GM04504 (cell line): ENCODE results near the gene FBXW5.

Experiments
- DNase-seq: peaks from one replicate; pipeline ENCODE4 v3.0.0-alpha.2; 2012; ENCODE audit warnings: low read depth

FBXW5 gene

DNA sequence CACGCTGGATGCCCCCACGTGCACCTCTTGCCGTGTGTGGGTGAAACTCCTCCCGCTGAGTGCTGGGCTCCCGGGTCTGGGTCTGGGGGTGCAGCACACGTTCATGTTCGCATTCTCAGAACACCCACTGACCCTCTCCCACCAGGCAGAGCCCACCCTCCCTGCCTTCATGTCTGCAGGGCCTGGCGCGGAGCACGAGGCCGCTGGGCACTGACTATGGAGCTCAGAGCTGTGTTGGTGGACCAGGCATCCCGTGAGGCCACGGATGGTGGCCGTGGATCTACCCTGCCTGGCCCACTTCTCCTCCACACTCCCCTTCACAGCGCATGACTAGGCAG, 16.4 kb upstream of the FBXW5 start:
- no peak for DNase-seq

DNA sequence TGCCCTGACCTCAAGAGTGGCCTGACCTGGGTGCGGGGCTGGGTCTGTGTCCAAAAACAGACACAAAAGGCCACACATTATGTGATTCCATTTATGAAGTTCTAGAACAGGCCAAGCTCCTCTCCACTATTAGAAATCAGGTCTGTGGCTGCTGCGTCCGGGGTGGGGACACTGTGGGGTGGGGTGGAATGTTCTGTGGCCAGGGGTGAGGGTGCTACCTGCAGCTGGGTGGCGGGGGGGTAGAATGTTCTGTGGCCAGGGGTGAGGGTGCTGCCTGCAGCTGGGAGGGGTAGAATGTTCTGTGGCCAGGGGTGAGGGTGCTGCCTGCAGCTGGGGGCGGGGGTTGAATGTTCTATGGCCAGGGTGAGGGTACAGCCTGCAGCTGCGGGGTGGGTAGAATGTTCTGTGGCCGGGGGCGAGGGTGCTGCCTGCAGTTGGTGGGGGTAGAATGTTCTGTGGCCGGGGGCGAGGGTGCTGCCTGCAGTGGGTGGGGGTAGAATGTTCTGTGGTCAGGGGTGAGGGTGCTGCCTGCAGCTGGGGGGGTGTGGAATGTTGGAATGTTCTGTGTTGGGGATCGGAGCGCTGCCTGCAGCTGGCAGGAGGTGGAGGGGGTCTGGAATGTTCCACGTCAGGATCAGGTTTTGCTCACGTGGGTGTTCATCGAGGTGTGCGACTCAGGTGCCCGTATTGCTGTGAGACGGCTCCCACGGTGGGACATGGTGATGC, 15.8 kb upstream of the FBXW5 start:
- no peak for DNase-seq

DNA sequence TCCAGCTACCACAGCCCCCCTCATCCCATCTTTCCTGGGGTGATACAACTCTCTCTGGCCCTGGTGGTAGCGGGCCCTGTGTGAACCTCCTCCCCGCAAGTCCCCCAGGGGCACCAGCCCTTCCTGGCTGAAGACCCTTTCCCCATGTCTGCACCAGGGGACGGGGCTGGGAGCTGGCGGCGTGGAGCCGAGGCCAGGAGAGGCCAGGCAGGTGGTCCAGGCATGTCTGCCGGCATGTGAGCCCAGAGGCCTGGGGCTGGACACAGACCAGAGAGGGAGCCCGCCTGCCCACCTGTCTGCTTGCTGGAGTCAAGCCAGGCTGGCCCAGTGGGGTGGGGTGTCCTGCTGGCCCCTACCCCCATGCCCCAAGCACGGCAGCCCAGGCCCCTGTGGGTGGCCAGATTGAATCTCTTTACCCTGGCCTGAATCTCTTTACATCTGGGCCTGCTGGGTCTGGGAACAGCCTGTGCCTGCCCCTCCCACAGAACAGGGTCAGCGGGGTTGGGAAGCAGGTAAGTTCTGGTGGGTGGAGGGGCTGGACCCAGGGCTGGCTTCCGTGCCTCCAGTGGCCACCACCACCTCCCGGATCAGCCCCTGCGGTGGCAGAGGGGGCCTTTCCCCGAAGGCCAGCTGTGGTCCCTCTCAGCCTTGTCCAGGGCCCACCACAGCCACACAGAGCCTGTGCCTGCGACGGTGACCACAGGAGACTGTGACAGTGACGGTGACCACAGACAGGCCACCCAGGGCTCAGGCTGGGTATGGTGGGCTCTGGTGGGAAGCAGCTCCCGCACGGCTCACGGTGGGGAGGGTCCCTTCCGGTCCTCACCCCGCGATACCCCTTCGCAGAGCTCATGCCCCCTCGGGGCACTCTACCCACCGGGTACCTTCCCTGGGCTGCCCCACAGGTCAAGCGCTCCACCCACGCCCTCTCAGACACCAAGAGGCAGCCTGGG, 14.6 kb upstream of the FBXW5 start:
- no peak for DNase-seq

DNA sequence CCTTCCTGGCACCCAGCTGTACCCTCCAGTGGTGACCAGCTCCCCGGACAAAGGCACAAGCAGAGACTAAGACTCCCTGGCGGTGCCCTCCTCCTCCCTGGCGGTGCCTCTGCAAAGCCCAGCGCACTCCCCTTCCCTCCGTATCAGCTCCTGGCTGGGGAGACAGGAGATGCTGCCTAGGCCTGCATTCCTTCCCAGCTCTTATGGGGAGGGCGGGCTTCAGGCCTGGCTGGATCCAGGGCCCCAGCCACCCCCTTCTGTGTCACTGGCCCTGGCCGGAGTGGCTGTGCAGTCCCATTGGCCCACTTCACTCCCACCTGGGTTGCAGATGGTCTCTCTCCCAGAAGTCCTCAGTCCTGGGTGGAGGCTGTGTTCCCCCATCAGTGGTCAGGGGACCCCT, 13.9 kb upstream of the FBXW5 start:
- no peak for DNase-seq

DNA sequence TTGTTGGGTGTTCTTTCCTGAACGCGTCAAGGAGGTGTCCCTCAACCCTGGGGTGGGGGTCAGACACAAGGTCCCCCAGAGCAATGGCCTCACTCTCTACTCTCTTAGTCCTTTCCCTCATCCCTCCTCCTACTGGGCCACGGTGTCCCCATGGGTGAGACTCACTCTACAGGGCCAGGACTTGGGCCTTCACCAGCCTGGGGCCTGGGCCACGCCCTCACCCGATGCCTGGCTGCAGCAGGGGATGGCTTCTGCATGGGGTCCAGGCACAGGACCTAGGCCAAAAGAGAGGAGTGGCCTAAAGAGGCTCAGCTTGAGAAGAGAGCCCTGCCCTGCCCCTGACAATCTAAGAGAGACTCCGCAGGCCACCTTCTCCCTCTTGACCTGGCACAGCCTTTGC, 13.4 kb upstream of the FBXW5 start:
- DNase-seq: no peak

DNA sequence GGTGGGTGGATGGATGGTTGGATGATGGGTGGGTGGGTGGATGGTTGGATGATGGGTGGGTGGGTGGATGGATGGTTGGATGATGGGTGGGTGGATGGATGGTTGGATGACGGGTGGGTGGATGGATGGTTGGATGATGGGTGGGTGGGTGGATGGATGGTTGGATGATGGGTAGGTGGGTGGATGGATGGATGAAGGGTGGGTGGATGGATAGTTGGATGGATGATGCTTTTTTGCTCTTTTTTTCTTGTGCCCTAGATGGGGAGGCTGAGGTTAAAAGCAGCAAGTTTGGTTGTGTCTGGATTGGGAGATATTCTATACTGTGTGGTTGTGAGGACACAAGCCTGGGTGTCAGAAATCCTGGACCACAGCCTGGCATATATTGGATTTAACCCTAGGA, 12.9 kb upstream of the FBXW5 start:
- DNase-seq: no peak

DNA sequence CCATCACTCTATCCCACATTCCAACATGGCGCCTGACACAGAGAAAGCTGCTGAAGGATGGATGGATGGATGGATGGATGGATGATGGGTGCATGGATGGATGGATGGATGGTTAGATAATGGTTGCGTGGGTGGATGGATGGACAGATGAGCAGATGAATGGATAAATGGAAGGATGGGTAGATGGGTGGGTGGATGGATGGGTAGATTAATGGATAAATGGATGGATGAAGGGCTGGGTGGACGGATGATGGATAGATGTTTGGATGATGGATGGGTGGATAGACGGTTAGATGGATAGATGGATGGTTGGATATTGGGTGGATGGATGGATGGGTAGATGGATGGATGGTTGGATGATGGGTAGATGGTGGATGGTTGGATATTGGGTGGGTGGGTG, 12.1 kb upstream of the FBXW5 start:
- no peak for DNase-seq

DNA sequence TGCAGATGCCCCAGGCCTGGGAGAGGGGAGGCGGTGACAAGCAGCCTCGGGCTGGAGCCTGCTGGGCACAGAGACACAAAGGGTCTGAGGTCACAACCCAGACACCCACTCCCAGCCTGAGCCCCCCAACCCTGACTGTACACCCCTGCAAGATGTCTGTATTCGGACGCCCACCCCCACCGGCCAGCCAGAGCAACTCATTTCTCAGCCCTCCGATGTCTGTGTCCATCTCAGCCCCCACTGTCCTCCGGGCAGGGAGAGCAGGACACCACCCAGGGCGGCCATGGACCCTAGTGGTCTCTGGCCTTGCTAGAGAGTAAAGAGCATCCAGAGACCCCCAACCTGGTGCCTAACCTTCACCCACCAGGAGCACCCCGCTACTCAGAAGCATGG, 11.4 kb upstream of the FBXW5 start:
- no peak for DNase-seq

DNA sequence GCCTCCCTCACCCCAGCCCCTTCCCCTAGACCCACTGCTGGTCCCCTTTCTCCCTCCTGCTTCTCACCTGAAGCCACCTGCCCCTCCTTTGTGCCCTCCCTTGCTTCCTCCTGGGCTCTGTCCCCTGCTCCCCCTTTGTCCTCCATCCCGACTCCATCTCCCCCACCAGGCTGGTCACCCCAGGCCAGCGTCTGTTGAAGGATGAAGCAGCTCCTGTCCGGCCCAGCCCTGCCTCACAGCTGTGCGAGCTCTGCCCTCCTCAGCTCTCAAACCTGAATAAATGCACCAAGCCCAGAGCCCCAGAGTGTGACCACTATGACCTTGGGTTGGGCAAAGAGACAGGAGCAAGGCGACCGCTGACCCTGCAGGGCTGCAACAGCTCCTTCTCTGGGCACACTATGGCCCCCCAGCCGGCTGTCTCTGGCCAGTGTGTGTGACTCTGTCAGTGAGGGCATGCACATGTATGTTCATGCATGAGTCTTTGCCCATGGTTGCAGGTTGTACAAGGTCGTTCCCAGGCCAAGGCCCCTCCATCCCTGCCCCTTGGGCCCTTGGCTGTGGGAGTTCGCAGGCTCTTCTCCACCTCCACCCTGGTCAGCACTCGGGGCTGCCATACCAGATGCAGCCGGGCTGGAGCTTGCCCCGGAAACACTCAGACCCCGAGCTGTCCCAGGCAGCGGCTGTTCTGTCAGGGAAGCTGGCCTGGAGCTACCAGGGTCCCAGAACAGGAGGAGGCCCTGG, 10.8 kb upstream of the FBXW5 start:
- DNase-seq: no peak

DNA sequence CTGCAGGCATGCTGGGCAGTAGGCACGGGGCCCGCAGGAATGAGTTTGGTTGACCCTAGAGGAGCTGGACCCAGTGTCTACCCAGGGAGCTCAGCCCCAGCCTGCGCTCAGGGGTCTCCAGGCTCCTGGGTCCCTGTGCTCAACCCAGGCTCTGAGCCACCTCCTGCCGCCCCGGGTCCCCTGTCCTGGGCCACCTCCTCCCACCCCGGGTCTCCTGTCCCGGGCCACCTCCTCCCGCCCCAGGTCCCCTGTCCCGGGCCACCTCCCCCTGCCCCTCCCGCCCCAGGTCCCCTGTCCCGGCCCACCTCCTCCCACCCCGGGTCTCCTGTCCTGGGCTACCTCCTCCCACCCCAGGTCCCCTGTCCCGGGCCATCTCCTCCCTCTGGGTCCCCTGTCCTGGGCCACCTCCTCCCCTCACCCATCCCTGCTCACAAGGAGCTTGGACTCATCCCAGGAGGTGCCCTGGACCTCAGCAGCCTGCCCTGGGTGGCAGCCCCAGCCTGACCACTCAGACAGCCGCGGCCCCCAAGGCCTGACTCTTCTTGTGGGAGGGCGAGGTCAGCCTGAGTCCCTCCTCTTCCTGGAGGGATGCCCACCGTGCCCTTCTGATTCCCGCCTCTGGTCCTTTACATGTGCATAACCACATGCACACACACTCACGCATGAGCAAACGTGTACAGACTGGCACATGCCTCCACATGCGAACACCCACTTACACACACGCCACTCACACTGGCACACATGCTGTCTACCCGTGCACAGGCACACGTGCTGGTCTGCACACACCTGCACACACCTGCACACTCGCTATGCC, 9.9 kb upstream of the FBXW5 start:
- DNase-seq: no peak

DNA sequence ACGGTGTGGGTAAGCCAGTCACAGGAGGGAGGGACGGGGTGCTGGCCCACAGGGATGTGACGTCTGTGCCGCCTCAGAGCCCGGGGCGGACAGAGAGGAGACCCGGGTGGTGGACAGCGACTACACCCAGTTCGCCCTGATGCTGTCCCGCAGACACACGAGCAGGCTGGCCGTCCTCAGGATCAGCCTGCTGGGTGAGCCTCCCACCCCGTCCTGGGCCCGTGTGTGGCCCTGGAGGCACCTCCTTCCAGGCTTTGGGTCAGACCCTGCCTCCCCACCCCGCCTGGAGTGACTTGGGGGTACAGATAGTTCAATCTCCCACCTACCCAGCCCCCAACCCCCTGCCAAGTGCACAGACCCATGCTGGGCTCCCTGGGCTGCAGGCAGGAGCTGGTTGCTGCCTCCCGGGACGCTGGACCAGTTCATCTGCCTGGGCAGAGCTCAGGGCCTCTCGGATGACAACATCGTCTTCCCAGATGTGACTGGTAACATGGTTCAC, 9.3 kb upstream of the FBXW5 start:
- no peak for DNase-seq

DNA sequence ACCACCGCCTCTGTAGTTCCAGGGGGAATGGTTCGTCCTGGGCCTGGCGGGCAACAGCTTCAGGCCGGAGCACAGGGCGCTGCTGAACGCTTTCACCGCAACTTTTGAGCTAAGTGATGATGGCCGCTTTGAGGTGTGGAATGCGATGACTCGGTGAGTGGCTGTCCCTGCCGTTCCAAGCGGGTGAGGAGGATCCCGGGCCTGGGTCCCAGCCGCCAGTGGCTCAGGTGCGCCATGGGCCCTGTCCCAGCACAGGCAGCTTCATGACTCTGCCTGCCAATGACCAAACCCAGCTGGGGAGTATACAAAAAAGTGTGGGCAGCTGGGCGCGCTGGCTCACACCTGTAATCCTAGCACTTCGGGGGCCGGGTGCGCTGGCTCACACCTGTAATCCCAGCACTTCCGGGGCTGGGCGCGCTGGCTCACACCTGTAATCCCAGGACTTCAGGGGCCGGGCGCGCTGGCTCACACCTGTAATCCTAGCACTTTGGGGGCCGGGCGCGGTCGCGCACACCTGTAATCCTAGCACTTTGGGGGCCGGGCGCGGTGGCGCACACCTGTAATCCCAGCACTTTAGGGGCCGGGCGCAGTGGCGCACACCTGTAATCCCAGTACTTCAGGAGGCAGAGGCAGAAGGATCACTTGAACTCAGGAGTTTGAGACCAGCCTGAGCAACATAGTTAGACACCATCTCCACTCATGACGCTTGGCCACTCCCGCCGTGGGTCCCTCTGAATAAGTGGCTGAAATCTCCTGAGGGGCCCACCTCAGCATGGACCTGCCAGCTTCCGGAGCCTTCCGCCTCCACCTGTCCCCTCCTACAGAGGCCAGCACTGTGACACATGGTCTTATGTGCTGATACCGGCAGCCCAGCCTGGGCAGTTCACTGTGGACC, 8.6 kb upstream of the FBXW5 start:
- DNase-seq: no peak

DNA sequence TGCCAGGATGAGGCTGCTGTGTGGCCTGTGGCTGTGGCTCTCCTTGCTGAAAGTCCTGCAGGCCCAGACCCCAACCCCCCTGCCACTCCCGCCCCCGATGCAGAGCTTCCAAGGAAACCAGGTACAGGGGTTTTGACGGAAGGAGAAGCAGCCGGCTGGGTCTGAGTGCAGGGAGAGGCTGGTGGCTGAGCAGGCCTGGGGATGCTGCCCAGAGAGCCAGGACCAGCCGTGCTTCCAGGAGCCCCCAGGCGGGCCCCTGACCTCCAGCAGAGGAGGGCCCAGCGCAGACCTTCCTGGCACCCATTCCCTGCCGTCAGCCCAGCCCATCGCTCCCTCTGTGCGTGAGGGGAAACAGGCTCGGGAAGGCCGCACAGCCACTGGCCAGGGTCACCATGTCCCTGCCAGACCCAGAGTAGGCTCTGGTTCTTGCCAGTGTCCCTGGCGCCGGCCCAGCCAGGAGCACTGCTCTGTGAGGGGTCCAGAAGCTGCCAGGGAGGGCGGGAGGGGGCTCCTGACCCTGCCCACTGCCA, 7.8 kb upstream of the FBXW5 start:
- no peak for DNase-seq

DNA sequence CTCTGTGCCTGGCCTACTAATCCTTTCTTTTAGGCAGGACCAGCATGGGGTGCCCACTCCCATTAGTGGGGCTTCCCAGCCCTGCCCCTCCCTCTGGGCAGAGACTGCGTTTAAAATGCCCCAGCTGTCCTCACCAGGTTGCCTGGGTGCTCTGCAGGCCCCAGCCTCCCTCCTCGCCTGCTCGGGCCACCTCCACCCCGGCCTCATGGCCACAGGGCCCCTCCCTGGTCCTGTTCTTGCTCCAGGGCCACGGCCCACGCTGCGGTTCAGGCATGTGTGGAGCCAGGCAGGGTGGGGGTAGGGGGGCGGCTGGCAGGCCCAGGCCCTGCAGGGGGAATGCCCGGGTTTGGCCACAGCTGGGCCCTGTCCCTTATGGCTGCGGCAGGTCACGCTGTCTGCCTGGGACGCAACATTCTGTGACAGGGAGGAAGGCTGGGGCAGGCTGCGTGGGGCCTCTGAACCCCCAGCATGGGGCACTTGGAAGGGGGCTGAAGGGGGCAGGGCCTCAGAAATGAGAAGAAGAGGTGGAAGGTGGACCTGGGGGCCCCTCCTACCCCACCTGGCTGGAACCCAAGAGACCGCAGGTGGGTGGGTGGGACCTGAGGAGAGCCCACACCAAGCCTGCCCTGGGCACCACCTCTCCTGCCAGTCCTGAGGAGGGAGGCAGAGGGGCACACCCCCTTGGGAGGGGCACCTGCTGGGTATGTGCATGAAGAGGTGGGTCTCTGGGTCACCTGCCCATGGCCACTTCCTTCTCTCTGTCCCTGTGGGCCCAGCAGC, 7.2 kb upstream of the FBXW5 start, which contains the start of gene LCN12:
TSS of gene LCN12 (plus strand) at position 733 of the 780 bp plus-strand sequence. CDS start 55 bp downstream, outside the sequence.
- DNase-seq: no peak

DNA sequence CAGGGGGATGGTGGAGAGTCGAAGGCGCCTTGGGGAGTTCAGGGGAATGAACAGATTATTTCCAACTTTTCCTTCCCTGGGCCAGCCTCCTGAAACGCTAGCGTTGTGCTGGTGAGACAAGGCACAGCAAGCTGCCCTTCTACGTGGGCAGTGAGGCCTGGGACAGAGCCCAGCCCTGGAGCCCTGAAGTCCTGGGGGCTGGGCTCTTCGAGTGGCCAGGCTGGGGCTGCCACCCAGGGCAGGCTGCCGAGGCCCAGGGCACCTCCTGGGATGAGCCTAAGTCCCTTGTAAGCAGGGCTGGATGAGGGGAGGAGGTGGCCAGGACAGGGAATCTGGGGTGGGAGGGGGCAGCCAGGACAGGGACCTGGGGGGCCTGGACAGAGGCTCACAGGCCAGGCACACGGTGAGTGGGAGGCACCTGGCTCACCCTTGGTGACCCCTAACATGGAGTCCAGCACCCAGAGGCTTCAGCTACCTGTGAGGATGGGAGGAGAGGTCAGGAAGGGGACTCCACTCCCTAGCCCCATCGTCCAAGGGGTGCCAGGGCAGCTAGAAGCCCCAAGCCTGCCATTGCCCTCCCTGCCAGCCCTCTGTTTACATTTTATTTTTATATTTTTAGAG, 6.2 kb upstream of the FBXW5 start:
- no peak for DNase-seq

DNA sequence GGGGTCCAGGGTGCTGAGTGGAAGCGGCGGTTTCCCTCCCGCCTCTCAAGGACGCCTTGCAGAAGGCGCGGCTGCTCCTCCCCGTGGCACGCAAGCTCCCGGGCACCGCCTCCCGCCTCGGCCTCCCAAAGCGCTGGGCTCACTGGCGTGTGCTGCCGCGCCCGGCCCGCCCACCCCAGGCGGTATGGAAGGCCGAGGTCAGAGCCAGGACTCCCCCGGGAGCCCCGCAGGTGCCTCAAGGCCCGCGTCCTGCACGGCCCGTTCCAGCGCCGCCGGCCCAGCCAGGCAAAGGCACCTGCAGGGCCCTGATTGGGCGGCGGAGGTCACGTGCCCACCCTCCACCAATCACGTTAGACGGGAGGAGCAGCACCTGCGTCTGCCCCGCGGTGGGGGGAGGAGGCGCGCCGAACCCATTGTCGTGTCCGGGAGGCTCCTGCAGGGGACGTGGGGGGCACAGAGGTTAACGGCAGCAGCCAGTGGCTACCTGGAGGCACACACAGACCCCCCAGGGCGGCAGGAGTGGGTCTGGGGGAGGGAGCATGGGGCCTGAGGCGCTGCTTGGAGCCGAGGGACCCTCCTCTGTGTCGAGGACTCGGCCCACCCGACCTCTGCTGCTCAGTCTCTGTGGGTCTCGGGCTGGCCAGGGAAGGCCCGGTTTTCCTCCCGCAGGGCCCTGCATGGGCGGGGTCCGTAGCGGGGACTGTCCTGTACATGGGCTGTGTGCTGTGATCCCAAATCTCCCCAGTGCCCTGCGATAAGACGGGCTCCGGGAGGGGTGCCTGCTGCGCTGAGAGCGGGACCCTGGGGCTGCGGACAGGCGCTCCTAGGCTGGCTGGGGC, 5.5 kb upstream of the FBXW5 start:
- peak; percentile 55 for DNase-seq

DNA sequence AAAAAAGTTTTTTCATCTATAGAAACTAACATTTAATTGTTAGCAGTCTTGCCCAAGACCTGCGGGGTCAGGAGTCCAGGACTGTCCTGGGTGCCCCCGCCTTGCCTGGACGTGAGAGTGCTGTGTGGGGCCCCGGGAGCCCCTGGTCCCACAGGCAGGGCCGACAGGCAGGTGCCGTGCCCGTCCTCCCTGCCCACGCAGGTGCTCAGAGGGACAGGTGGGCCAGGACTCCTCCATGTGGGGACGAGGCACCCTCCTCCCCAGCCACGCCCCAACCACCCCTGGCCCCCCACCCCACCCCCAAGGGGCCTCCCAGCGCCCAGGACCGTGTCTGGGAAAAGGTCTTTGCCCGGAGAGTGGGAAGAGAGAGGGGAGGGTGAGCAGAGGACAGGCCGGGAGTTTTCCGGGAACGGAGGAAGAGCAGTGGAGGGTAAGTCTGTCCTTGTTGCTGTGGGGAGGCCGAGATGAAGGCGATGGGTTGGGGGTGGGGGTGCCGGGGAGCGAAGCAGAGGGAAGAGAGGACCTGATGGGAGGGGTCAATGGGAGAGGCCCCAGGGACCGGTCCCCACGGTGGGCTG, 4.8 kb upstream of the FBXW5 start:
- DNase-seq: no peak
